Posterior vena cava (tissue), 2 donors: ENCODE data around the gene OR6C3. TPM values are rescaled to one million over a fixed set of nuclear protein-coding genes. Genes with fewer than 3 reads are reported as not detected.
"Not testable (repeated sequence)": the region's sequence is repeated elsewhere in the genome, so short reads cannot be mapped to it uniquely, and the experiment has no call there.

Experiments
- DNase-seq: peaks from one replicate; pipeline ENCODE4 v3.0.0-alpha.2; 2020; ENCODE audit warnings: low spot score
- intact Hi-C, 2 donors: fragments of 100-400 bp; cut with DNase I; formaldehyde crosslinking; loops; one replicate each; pipeline versions ENCODE4 v1.14.1 to v1.14.2; 2022 to 2023
- long read RNA-seq, 2 donors: library from polyadenylated mRNA; unstranded; transcript quantifications; one replicate each; pipeline ENCODE4 v2.0.0, GENCODE V29; 2020 to 2021
- total RNA-seq, 2 donors: library from RNA; stranded (reverse); fragmentation: NEBNext Ultra II Directional; extraction: Animal tissue kit (Norgen Biotek cat#: 25700); gene quantifications; one replicate each; pipeline ENCODE4 v1.2.1, GENCODE V29; 2021
- donor health status: DM: yes; HTN: yes; CAD: no.
- donor health status: DM: yes; HTN: yes; CAD: no.

The OR6C3 gene
- not detected for total RNA-seq
- long read RNA-seq, donor 1 = 0 reads
- long read RNA-seq, donor 2 = 0 reads

GRCh38 chr12:55330446-55330845, at the start of gene OR6C3:
OR6C3 (plus strand) TSS chr12:55330746; CDS start chr12:55331701, 955 bp downstream.
- no peak for DNase-seq
- intact Hi-C loops = no loop called here

GRCh38 chr12:55280991-55281390, 49.6 kb upstream of the OR6C3 start:
- DNase-seq = no peak
- intact Hi-C loops = no loop called here

- DNase-seq = no peak
- intact Hi-C loops = no loop called here
Observed at GRCh38 chr12:55289999-55290398, 40.5 kb upstream of the OR6C3 start.

GRCh38 chr12:55296469-55296868, 34.1 kb upstream of the OR6C3 start, which contains the start of gene OR6C6:
OR6C6 (minus strand) TSS chr12:55296569; CDS start chr12:55295232, 1,337 bp downstream.
- intact Hi-C loops = no loop called here
- DNase-seq = no peak

- no peak for DNase-seq
- intact Hi-C loops = no loop called here
Observed at GRCh38 chr12:55314043-55314442, 16.5 kb upstream of the OR6C3 start, which contains the start of gene OR6C1. OR6C1 (plus strand) TSS chr12:55314343; CDS start chr12:55320600, 6,257 bp downstream.

- no peak for DNase-seq
- intact Hi-C loops = no loop called here
Observed at GRCh38 chr12:55320201-55320600, 10.3 kb upstream of the OR6C3 start.

- DNase-seq, intact Hi-C loops: not testable (repeated sequence)
Observed at GRCh38 chr12:55325801-55326200, 4.7 kb upstream of the OR6C3 start.

- DNase-seq = no peak
- intact Hi-C loops = no loop called here
Observed at GRCh38 chr12:55336002-55336401, 5.5 kb downstream of the OR6C3 start.

GRCh38 chr12:55355338-55355737, 24.8 kb downstream of the OR6C3 start:
- intact Hi-C loops, DNase-seq: not testable (repeated sequence)

- DNase-seq = no peak
- intact Hi-C loops = no loop called here
Observed at GRCh38 chr12:55362675-55363074, 32.1 kb downstream of the OR6C3 start, which contains the start of gene OR6C75. OR6C75 (plus strand) TSS chr12:55362975; CDS start chr12:55365111, 2,136 bp downstream.

GRCh38 chr12:55365086-55365485, 34.5 kb downstream of the OR6C3 start:
- intact Hi-C loops = no loop called here

GRCh38 chr12:55372521-55372920, 42.0 kb downstream of the OR6C3 start:
- intact Hi-C loops = no loop called here
- DNase-seq = no peak

More at GRCh38 chr12:55365086-55365485, 34.5 kb downstream of the OR6C3 start:
- no peak for DNase-seq

Other genes starting within 250 kb of the OR6C3 start
- gene OR9K2, start 204.3 kb upstream of the OR6C3 start, total RNA-seq = not detected
- not detected for gene OR10A7, start 109.7 kb upstream of the OR6C3 start, total RNA-seq
- gene OR6C74, start 86.1 kb upstream of the OR6C3 start, total RNA-seq = not detected
- gene OR6C6, start 34.2 kb upstream of the OR6C3 start, total RNA-seq = not detected
- not detected for gene OR6C1, start 16.4 kb upstream of the OR6C3 start, total RNA-seq
- gene OR6C75, start 32.2 kb downstream of the OR6C3 start, total RNA-seq = not detected
- gene OR6C65, start 69.8 kb downstream of the OR6C3 start, total RNA-seq = not detected
- gene OR6C76, start 95.5 kb downstream of the OR6C3 start, total RNA-seq = not detected
- not detected for gene OR6C2, start 113.3 kb downstream of the OR6C3 start, total RNA-seq
- gene OR6C70, start 139.4 kb downstream of the OR6C3 start, total RNA-seq = not detected
- gene OR6C68, start 161.6 kb downstream of the OR6C3 start, total RNA-seq = not detected
- gene OR6C4, start 218.9 kb downstream of the OR6C3 start, total RNA-seq = not detected
- not detected for gene OR2AP1, start 241.7 kb downstream of the OR6C3 start, total RNA-seq